SU-DHL-6 (cell line): ENCODE results near the gene SFSWAP.

Experiments
- EZH2phosphoT487 ChIP-seq: fragments of 200-600 bp; sonication (generic), shearing (Covaris generic); conservative IDR thresholded peaks from 2 replicates; pipeline ENCODE4 v1.6.1; 2018; ENCODE audit warnings: mild to moderate bottlenecking, antibody characterized with exemption, low read length, moderate library complexity, mixed read lengths
- TF ChIP-seq, protein P1 (sequence below): fragments of 200-600 bp; sonication (generic); IDR thresholded peaks from one replicate; pipeline ENCODE4 v1.5.1; 2017; ENCODE audit warnings: antibody characterized with exemption, mild to moderate bottlenecking, low read length, moderate library complexity; ENCODE audit not compliant: insufficient read depth, poor library complexity, severe bottlenecking

DNA sequence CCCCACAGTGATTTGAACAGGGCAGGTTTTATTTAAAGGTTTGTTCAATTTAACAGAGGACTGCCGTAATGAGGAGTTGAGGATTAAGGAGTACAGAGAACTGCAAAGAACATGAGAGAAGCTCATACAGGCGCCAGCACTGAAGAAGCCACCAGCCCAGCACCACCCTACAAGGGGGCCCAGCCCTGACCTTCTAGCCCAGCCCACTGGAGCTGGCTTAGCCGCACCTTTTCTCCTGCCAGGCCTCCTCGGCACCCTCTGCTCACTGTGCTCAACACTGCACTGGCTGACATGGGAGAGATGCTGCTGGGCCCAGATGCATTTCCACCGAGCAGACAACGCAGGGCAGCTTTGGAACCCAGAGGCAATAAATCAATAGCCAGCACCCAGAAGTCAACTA, 36.5 kb upstream of the SFSWAP start:
- no peak for TF ChIP-seq EZH2phosphoT487
- TF ChIP-seq, protein P1, sequence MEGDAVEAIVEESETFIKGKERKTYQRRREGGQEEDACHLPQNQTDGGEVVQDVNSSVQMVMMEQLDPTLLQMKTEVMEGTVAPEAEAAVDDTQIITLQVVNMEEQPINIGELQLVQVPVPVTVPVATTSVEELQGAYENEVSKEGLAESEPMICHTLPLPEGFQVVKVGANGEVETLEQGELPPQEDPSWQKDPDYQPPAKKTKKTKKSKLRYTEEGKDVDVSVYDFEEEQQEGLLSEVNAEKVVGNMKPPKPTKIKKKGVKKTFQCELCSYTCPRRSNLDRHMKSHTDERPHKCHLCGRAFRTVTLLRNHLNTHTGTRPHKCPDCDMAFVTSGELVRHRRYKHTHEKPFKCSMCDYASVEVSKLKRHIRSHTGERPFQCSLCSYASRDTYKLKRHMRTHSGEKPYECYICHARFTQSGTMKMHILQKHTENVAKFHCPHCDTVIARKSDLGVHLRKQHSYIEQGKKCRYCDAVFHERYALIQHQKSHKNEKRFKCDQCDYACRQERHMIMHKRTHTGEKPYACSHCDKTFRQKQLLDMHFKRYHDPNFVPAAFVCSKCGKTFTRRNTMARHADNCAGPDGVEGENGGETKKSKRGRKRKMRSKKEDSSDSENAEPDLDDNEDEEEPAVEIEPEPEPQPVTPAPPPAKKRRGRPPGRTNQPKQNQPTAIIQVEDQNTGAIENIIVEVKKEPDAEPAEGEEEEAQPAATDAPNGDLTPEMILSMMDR, result no peak
